Tibial nerve (tissue), 3 donors: Measurements from ENCODE around the gene ZNF100.
"Not testable (repeated sequence)": the region's sequence is repeated elsewhere in the genome, so short reads cannot be mapped to it uniquely, and the experiment has no call there.

Source experiments
- POLR2A ChIP-seq, 2 donors: fragments of 450-650 bp; IDR thresholded peaks; one replicate each; pipeline ENCODE4 v1.6.1; 2017; ENCODE audit warnings: antibody characterized with exemption in 2 of 2, mild to moderate bottlenecking in 2 of 2, moderate library complexity in 2 of 2
- TF ChIP-seq, protein P1 (sequence below), 5 experiments: fragments of 200-600 bp in 3 of 5; fragments of 450-650 bp in 2 of 5; sonication (generic) in 3 of 5; IDR thresholded peaks; one replicate each; pipeline ENCODE4 v1.5.1; 2016 to 2019; ENCODE audit warnings: antibody characterized with exemption in 5 of 5, mild to moderate bottlenecking in 3 of 5, moderate library complexity in 2 of 5

DNA sequence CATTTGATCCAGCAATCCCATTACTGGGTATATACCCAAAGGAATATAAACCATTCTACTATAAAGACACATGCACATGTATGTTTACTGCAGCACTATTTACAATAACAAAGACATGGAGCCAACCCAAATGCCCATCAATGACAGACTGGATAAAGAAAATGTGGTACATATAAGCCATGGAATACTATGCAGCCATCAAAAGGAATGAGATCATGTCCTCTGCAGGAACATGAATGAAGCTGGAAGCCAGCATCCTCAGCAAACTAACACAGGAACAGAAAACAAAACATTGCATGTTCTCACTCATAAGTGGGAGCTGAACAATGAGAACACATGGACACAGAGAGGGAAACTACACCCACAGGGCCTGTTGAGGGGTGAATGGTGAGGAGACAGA, 11.8 kb downstream of the ZNF100 start:
- TF ChIP-seq POLR2A (IDR thresholded peaks at IDR 0.05): not testable (repeated sequence)
- TF ChIP-seq, protein P1, sequence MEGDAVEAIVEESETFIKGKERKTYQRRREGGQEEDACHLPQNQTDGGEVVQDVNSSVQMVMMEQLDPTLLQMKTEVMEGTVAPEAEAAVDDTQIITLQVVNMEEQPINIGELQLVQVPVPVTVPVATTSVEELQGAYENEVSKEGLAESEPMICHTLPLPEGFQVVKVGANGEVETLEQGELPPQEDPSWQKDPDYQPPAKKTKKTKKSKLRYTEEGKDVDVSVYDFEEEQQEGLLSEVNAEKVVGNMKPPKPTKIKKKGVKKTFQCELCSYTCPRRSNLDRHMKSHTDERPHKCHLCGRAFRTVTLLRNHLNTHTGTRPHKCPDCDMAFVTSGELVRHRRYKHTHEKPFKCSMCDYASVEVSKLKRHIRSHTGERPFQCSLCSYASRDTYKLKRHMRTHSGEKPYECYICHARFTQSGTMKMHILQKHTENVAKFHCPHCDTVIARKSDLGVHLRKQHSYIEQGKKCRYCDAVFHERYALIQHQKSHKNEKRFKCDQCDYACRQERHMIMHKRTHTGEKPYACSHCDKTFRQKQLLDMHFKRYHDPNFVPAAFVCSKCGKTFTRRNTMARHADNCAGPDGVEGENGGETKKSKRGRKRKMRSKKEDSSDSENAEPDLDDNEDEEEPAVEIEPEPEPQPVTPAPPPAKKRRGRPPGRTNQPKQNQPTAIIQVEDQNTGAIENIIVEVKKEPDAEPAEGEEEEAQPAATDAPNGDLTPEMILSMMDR (IDR thresholded peaks at IDR 0.05): not testable (repeated sequence)
